ENCODE measurements around the gene TTC28. TPM values are rescaled to one million over a fixed set of nuclear protein-coding genes. Genes with fewer than 3 reads are reported as not detected.
"Not testable (repeated sequence)": the region's sequence is repeated elsewhere in the genome, so short reads cannot be mapped to it uniquely, and the experiment has no call there.

The TTC28 gene
- total RNA-seq, 1 experiment from 2014 or later, result 0.12 TPM

GRCh38 chr22:28091486-28091885 lies 588.2 kb downstream of the TTC28 start:
- ATAC-seq (no peak), DNase-seq (ENCODE audit: low read depth, low spot score) (no peak)
- Histone ChIP-seq H3K9ac (ENCODE audit: low read length) (no peak overlapping the region), H3K27me3 (ENCODE audit: insufficient read depth, low read length) (peaks cover 56% of the 10 kb centered on the region), H3K4me1 (ENCODE audit: control insufficient read depth in 1 of 2, insufficient read depth in 2 of 2, low read length in 2 of 2) (no peaks in the 10 kb centered on the region), H3K9me3 (ENCODE audit: control insufficient read depth in 1 of 2, insufficient read depth in 1 of 2, low read depth in 1 of 2, low read length in 2 of 2) (no peaks in the 10 kb centered on the region), H3K9me2 (ENCODE audit: insufficient read depth) (no peaks in the 10 kb centered on the region), H3K27ac (ENCODE audit: low read depth, low read length) (no peak overlapping the region), H2AFZ (ENCODE audit: low read depth, low read length, poor library complexity, severe bottlenecking) (no peak overlapping the region), H3K4me2 (ENCODE audit: low read length) (no peak overlapping the region), H3K79me2 (ENCODE audit: insufficient read depth, low read length) (no peaks in the 10 kb centered on the region), H3K4me3 (replicated peaks in 1 of 2; ENCODE audit: low read depth in 1 of 2, low read length in 2 of 2) (no peak overlapping the region), H4K20me1 (ENCODE audit: insufficient read depth) (no peaks in the 10 kb centered on the region), H3K36me3 (ENCODE audit: control insufficient read depth in 1 of 2, insufficient read depth in 2 of 2, low read length in 2 of 2) (no peaks in the 10 kb centered on the region)
- intact Hi-C loops (cut with micrococcal nuclease), result no loop called here
- TF ChIP-seq FOSL1 (IDR thresholded peaks at IDR 0.05; ENCODE audit: low read depth), result no peak
- TF ChIP-seq SIN3A (IDR thresholded peaks at IDR 0.05; ENCODE audit: low read depth), result no peak
- TF ChIP-seq JUND (IDR thresholded peaks at IDR 0.05), result no peak
- no peak for TF ChIP-seq POLR2A (IDR thresholded peaks at IDR 0.05; ENCODE audit: borderline replicate concordance, extremely low read depth, insufficient read depth, insufficient read length)
- TF ChIP-seq, protein P1, sequence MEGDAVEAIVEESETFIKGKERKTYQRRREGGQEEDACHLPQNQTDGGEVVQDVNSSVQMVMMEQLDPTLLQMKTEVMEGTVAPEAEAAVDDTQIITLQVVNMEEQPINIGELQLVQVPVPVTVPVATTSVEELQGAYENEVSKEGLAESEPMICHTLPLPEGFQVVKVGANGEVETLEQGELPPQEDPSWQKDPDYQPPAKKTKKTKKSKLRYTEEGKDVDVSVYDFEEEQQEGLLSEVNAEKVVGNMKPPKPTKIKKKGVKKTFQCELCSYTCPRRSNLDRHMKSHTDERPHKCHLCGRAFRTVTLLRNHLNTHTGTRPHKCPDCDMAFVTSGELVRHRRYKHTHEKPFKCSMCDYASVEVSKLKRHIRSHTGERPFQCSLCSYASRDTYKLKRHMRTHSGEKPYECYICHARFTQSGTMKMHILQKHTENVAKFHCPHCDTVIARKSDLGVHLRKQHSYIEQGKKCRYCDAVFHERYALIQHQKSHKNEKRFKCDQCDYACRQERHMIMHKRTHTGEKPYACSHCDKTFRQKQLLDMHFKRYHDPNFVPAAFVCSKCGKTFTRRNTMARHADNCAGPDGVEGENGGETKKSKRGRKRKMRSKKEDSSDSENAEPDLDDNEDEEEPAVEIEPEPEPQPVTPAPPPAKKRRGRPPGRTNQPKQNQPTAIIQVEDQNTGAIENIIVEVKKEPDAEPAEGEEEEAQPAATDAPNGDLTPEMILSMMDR (IDR thresholded peaks at IDR 0.05 in 2 of 3, conservative IDR thresholded peaks at IDR 0.05 in 1 of 3; ENCODE audit: borderline replicate concordance in 1 of 3, insufficient read depth in 1 of 3, low read depth in 2 of 3, low read length in 2 of 3), result no peak
- no peak for TF ChIP-seq EZH2 (IDR thresholded peaks at IDR 0.05)
- TF ChIP-seq RAD21 (IDR thresholded peaks at IDR 0.05; ENCODE audit: low read depth), result no peak
- no peak for TF ChIP-seq MAX (IDR thresholded peaks at IDR 0.05)
- TF ChIP-seq ZNF274 (IDR thresholded peaks at IDR 0.05; ENCODE audit: low read depth, low read length), result no peak
- TF ChIP-seq CBX3 (IDR thresholded peaks at IDR 0.05; ENCODE audit: low read depth), result no peak
- no peak for TF ChIP-seq ZFX (IDR thresholded peaks at IDR 0.05)
- TF ChIP-seq, protein P2, sequence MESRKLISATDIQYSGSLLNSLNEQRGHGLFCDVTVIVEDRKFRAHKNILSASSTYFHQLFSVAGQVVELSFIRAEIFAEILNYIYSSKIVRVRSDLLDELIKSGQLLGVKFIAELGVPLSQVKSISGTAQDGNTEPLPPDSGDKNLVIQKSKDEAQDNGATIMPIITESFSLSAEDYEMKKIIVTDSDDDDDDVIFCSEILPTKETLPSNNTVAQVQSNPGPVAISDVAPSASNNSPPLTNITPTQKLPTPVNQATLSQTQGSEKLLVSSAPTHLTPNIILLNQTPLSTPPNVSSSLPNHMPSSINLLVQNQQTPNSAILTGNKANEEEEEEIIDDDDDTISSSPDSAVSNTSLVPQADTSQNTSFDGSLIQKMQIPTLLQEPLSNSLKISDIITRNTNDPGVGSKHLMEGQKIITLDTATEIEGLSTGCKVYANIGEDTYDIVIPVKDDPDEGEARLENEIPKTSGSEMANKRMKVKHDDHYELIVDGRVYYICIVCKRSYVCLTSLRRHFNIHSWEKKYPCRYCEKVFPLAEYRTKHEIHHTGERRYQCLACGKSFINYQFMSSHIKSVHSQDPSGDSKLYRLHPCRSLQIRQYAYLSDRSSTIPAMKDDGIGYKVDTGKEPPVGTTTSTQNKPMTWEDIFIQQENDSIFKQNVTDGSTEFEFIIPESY (IDR thresholded peaks at IDR 0.05; ENCODE audit: extremely low read depth, insufficient replicate concordance, low read length), result no peak
- CTCF ChIA-PET, result interaction anchor here (1.3 kb wide), 1 partner anchor 40 kb away, joined by 4 read pairs; no protein-coding TSS in a partner anchor
- RAD21 ChIA-PET (ENCODE audit: low non-redundant PET in 1 of 2, low total read pairs in 2 of 2, uncharacterized antibody in 2 of 2, unreplicated experiment in 2 of 2), result no interaction called here
- POLR2A ChIA-PET, result no interaction called here
- BruUV-seq (replicated peaks), result no TSS peak

DNA sequence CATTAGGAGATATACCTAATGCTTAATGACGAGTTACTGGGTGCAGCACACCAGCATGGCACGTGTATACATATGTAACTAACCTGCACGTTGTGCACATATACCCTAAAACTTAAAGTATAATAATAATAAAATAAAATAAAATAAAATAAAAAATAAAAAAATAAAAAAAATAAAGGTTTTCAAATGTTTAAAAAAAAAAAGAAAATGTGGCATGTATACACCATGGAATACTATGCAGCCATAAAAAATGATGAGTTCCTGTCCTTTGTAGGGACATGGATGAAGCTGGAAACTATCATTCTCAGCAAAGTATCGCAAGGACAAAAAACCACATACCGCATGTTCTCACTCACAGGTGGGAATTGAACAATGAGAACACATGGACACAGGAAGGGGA lies 590.1 kb downstream of the TTC28 start:
- H3K36me3 ChIP-seq (ENCODE audit: control insufficient read depth in 1 of 2, insufficient read depth in 2 of 2, low read length in 2 of 2); H3K4me2 ChIP-seq (ENCODE audit: low read length); H3K4me3 ChIP-seq (replicated peaks in 1 of 2; ENCODE audit: low read depth in 1 of 2, low read length in 2 of 2); H2AFZ ChIP-seq (ENCODE audit: low read depth, low read length, poor library complexity, severe bottlenecking); H3K79me2 ChIP-seq (ENCODE audit: insufficient read depth, low read length); H3K9me3 ChIP-seq (ENCODE audit: control insufficient read depth in 1 of 2, insufficient read depth in 1 of 2, low read depth in 1 of 2, low read length in 2 of 2); H3K4me1 ChIP-seq (ENCODE audit: control insufficient read depth in 1 of 2, insufficient read depth in 2 of 2, low read length in 2 of 2); H4K20me1 ChIP-seq (ENCODE audit: insufficient read depth); H3K9me2 ChIP-seq (ENCODE audit: insufficient read depth); DNase-seq (ENCODE audit: low read depth, low spot score); H3K9ac ChIP-seq (ENCODE audit: low read length); RAD21 ChIA-PET (ENCODE audit: low non-redundant PET in 1 of 2, low total read pairs in 2 of 2, uncharacterized antibody in 2 of 2, unreplicated experiment in 2 of 2); POLR2A ChIA-PET; CTCF ChIA-PET; H3K27ac ChIP-seq (ENCODE audit: low read depth, low read length); BruUV-seq (replicated peaks); ATAC-seq; intact Hi-C loops (cut with micrococcal nuclease): not testable (repeated sequence)
- peaks cover 37% of the 10 kb centered on the region for H3K27me3 ChIP-seq (ENCODE audit: insufficient read depth, low read length)
